Measurements from ENCODE around the gene MYO10.
A peak's percentile ranks its signal among the peaks of the same experiment; 100 is the strongest.

Gene MYO10

GRCh38 chr5:16937503-16938161 lies 1.5 kb upstream of the MYO10 start:
- H3K27ac ChIP-seq (ENCODE audit: low read length) = no peak overlapping the region

DNA sequence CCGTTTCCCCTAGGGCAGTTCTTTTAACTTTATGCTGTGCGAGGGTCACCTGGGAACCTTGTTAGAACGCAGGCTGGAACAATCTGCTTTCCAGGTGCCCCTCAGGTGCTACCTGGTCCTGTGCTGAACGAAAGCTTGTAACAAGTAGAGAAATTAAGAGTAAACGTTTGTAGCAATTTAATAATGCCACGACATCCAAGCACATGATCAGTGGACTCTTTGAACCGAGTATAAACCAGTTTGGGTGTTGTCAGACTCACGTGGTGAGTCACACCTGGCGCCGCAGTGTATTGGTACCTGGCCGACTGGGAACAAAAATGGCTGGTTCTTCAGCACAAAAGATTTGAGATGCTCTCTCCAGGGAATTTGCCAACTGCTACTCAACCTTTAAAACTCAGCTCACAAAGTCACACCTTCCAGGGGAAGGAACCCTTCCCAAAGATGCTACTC lies 926 bp upstream of the MYO10 start:
- peak overlapping the region; percentile 63 to 79 for H3K4me3 ChIP-seq (ENCODE audit: low read length in 2 of 2)

More at GRCh38 chr5:16937503-16938161, 1.5 kb upstream of the MYO10 start:
- Histone ChIP-seq H3K27me3 (ENCODE audit: control insufficient read depth in 1 of 2, insufficient read depth in 2 of 2, low read length in 2 of 2) (peaks cover 17 to 33% of the 10 kb centered on the region in 2 donors), H3K9me3 (ENCODE audit: control insufficient read depth in 2 of 2, low read length in 2 of 2) (no peaks in the 10 kb centered on the region), H3K9ac (ENCODE audit: low read length in 2 of 2) (no peak overlapping the region), H3K4me3 (ENCODE audit: low read length in 2 of 2) (no peak overlapping the region), H3K4me1 (ENCODE audit: control insufficient read depth, insufficient read depth, low read length) (peaks cover 11% of the 10 kb centered on the region), H3K36me3 (ENCODE audit: control insufficient read depth in 2 of 2, insufficient read depth in 2 of 2, low read length in 2 of 2) (no peaks in the 10 kb centered on the region)

DNA sequence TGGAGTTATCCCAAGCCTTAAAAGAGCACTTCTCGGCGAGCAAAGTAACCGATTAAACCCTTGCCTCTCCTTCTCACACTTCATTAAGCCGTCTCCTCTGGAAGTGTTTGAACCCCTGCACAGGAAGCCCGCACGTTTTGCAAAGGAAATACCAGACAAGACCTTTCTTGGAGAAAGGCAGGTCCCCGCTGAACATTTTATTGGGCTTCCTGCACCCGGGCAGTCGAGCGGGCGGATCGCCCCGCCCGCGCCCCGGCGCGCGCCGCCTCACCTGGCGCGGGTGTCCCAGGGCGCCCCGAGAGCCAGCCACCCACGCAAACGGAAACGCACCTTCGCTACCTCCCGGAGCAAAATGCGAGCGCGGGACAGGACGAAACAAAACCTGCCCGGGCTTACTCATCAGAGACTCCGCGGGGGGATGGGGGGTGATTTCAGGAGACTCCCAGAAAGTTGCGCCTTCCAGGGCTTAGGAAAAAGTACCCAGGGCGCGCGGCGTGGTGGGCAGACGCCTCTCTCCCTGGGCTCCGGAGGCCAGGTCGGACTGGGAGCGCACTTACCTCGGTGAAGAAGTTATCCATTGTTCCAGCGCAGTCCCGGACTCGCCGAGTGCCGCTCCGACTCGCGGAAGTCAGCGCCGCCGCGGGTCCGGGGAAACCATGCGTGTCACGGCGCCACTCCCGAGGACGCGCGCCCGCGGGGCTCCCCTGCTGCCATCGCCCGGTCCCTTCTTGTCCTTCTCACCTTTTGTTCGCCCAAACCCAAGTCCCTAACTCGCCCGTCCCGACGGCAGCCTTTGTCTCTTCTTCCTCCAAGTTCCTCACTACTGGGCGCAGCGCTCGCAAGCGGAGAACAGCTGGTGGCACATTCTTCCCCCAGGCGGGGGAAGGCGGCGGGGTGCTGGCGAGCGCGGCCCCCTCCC lies 598 bp downstream of the MYO10 start:
- peak overlapping the region; percentile 46 to 55 for H3K9ac ChIP-seq (ENCODE audit: low read length in 2 of 2)
- peak overlapping the region; percentile 57 to 79 for H3K4me3 ChIP-seq (ENCODE audit: low read length in 2 of 2)
- peaks cover 25 to 46% of the 10 kb centered on the region in 2 donors for H3K27me3 ChIP-seq (ENCODE audit: control insufficient read depth in 1 of 2, insufficient read depth in 2 of 2, low read length in 2 of 2)
- no peaks in the 10 kb centered on the region for H3K36me3 ChIP-seq (ENCODE audit: control insufficient read depth in 2 of 2, insufficient read depth in 2 of 2, low read length in 2 of 2)
- H3K4me1 ChIP-seq (ENCODE audit: control insufficient read depth, insufficient read depth, low read length) = peaks cover 11% of the 10 kb centered on the region
- no peak overlapping the region for H3K27ac ChIP-seq (ENCODE audit: low read length)
- H3K9me3 ChIP-seq (ENCODE audit: control insufficient read depth in 2 of 2, low read length in 2 of 2) = no peaks in the 10 kb centered on the region

More for the DNA sequence above, 926 bp upstream of the MYO10 start:
- no peaks in the 10 kb centered on the region for H3K36me3 ChIP-seq (ENCODE audit: control insufficient read depth in 2 of 2, insufficient read depth in 2 of 2, low read length in 2 of 2)
- no peak overlapping the region for H3K27ac ChIP-seq (ENCODE audit: low read length)
- peak overlapping the region in 1 of 2 donors; percentile 42 for H3K9ac ChIP-seq (ENCODE audit: low read length in 2 of 2)
- peaks cover 11% of the 10 kb centered on the region for H3K4me1 ChIP-seq (ENCODE audit: control insufficient read depth, insufficient read depth, low read length)
- no peaks in the 10 kb centered on the region for H3K9me3 ChIP-seq (ENCODE audit: control insufficient read depth in 2 of 2, low read length in 2 of 2)
- H3K27me3 ChIP-seq (ENCODE audit: control insufficient read depth in 1 of 2, insufficient read depth in 2 of 2, low read length in 2 of 2) = peaks cover 22 to 38% of the 10 kb centered on the region in 2 donors

DNA sequence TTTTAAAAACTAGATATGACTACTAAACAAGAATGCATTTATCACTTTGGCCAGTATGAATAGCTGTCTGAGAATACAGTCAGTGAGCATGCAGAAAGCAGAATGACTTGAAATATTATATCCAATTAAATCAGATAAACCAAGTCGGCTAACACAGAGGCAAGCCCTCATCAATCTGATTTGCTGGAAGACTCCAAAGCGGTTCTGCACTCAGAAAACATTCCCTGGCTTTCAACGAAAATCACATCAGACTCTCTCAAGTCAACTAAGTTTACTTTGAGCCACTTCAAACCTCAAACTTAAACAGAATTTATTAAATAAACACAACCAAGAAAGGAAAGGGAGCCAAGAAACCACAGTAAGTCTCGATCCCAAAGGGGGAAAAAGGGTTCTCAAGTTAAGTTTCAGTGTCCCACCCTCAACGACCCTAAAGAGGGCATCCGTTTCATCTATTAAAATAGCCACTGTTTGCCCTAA lies 1.4 kb downstream of the MYO10 start:
- Histone ChIP-seq H3K27me3 (ENCODE audit: control insufficient read depth in 1 of 2, insufficient read depth in 2 of 2, low read length in 2 of 2) (peaks cover 25 to 46% of the 10 kb centered on the region in 2 donors), H3K9ac (ENCODE audit: low read length in 2 of 2) (peak overlapping the region; percentile 46 to 55), H3K4me1 (ENCODE audit: control insufficient read depth, insufficient read depth, low read length) (peaks cover 11% of the 10 kb centered on the region), H3K27ac (ENCODE audit: low read length) (no peak overlapping the region), H3K4me3 (ENCODE audit: low read length in 2 of 2) (peak overlapping the region; percentile 57 to 79), H3K9me3 (ENCODE audit: control insufficient read depth in 2 of 2, low read length in 2 of 2) (no peaks in the 10 kb centered on the region), H3K36me3 (ENCODE audit: control insufficient read depth in 2 of 2, insufficient read depth in 2 of 2, low read length in 2 of 2) (no peaks in the 10 kb centered on the region)

- H3K4me1 ChIP-seq (ENCODE audit: control insufficient read depth, insufficient read depth, low read length) = peaks cover 11% of the 10 kb centered on the region
- no peaks in the 10 kb centered on the region for H3K36me3 ChIP-seq (ENCODE audit: control insufficient read depth in 2 of 2, insufficient read depth in 2 of 2, low read length in 2 of 2)
- H3K9ac ChIP-seq (ENCODE audit: low read length in 2 of 2) = no peak overlapping the region
- H3K4me3 ChIP-seq (ENCODE audit: low read length in 2 of 2) = peak overlapping the region in 1 of 2 donors; percentile 79
- no peaks in the 10 kb centered on the region for H3K9me3 ChIP-seq (ENCODE audit: control insufficient read depth in 2 of 2, low read length in 2 of 2)
- peaks cover 28 to 46% of the 10 kb centered on the region in 2 donors for H3K27me3 ChIP-seq (ENCODE audit: control insufficient read depth in 1 of 2, insufficient read depth in 2 of 2, low read length in 2 of 2)
- no peak overlapping the region for H3K27ac ChIP-seq (ENCODE audit: low read length)
These were observed 2.0 kb downstream of the MYO10 start for GRCh38 chr5:16934123-16934522.

GRCh38 chr5:16933337-16933736 lies 2.8 kb downstream of the MYO10 start:
- no peaks in the 10 kb centered on the region for H3K36me3 ChIP-seq (ENCODE audit: control insufficient read depth in 2 of 2, insufficient read depth in 2 of 2, low read length in 2 of 2)
- H3K4me3 ChIP-seq (ENCODE audit: low read length in 2 of 2) = no peak overlapping the region
- H3K9me3 ChIP-seq (ENCODE audit: control insufficient read depth in 2 of 2, low read length in 2 of 2) = no peaks in the 10 kb centered on the region
- H3K9ac ChIP-seq (ENCODE audit: low read length in 2 of 2) = no peak overlapping the region
- no peak overlapping the region for H3K27ac ChIP-seq (ENCODE audit: low read length)
- H3K4me1 ChIP-seq (ENCODE audit: control insufficient read depth, insufficient read depth, low read length) = peaks cover 11% of the 10 kb centered on the region
- peaks cover 28 to 46% of the 10 kb centered on the region in 2 donors for H3K27me3 ChIP-seq (ENCODE audit: control insufficient read depth in 1 of 2, insufficient read depth in 2 of 2, low read length in 2 of 2)

- H3K9me3 ChIP-seq (ENCODE audit: control insufficient read depth in 2 of 2, low read length in 2 of 2) = no peaks in the 10 kb centered on the region
- no peaks in the 10 kb centered on the region for H3K36me3 ChIP-seq (ENCODE audit: control insufficient read depth in 2 of 2, insufficient read depth in 2 of 2, low read length in 2 of 2)
- H3K4me1 ChIP-seq (ENCODE audit: control insufficient read depth, insufficient read depth, low read length) = peaks cover 11% of the 10 kb centered on the region
- peaks cover 28 to 46% of the 10 kb centered on the region in 2 donors for H3K27me3 ChIP-seq (ENCODE audit: control insufficient read depth in 1 of 2, insufficient read depth in 2 of 2, low read length in 2 of 2)
- no peak overlapping the region for H3K9ac ChIP-seq (ENCODE audit: low read length in 2 of 2)
- no peak overlapping the region for H3K27ac ChIP-seq (ENCODE audit: low read length)
- H3K4me3 ChIP-seq (ENCODE audit: low read length in 2 of 2) = no peak overlapping the region
These were observed 3.7 kb downstream of the MYO10 start for GRCh38 chr5:16932401-16932800.

- Histone ChIP-seq H3K36me3 (ENCODE audit: control insufficient read depth in 2 of 2, insufficient read depth in 2 of 2, low read length in 2 of 2) (no peaks in the 10 kb centered on the region), H3K9me3 (ENCODE audit: control insufficient read depth in 2 of 2, low read length in 2 of 2) (no peaks in the 10 kb centered on the region), H3K4me3 (ENCODE audit: low read length in 2 of 2) (no peak overlapping the region), H3K9ac (ENCODE audit: low read length in 2 of 2) (no peak overlapping the region), H3K4me1 (ENCODE audit: control insufficient read depth, insufficient read depth, low read length) (peaks cover 5% of the 10 kb centered on the region), H3K27ac (ENCODE audit: low read length) (no peak overlapping the region), H3K27me3 (ENCODE audit: control insufficient read depth in 1 of 2, insufficient read depth in 2 of 2, low read length in 2 of 2) (peaks cover 22 to 46% of the 10 kb centered on the region in 2 donors)
These were observed 4.6 kb downstream of the MYO10 start for GRCh38 chr5:16931334-16932110.

DNA sequence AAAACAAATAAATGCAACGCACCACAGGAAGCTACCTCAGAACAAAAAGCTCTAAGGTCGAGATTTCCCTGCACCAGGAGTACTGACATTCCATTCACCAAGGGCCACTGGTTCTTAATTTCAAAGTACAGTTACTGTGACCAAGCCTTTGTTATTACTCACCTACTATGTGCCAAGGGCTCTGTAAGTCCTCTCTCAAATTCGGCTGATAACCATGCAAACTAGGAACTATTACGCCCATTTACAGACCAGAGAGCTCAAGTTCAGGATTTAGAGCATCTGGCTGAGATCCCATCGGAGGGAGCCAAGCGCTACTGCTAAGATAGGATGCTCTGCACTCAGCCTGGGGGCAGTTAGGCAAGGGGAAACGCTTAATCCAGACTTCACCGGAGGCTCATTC lies 5.6 kb downstream of the MYO10 start:
- Histone ChIP-seq H3K9ac (ENCODE audit: low read length in 2 of 2) (no peak overlapping the region), H3K4me1 (ENCODE audit: control insufficient read depth, insufficient read depth, low read length) (peaks cover 3% of the 10 kb centered on the region), H3K27ac (ENCODE audit: low read length) (no peak overlapping the region), H3K4me3 (ENCODE audit: low read length in 2 of 2) (no peak overlapping the region), H3K9me3 (ENCODE audit: control insufficient read depth in 2 of 2, low read length in 2 of 2) (no peaks in the 10 kb centered on the region), H3K27me3 (ENCODE audit: control insufficient read depth in 1 of 2, insufficient read depth in 2 of 2, low read length in 2 of 2) (peaks cover 21 to 41% of the 10 kb centered on the region in 2 donors), H3K36me3 (ENCODE audit: control insufficient read depth in 2 of 2, insufficient read depth in 2 of 2, low read length in 2 of 2) (no peaks in the 10 kb centered on the region)

DNA sequence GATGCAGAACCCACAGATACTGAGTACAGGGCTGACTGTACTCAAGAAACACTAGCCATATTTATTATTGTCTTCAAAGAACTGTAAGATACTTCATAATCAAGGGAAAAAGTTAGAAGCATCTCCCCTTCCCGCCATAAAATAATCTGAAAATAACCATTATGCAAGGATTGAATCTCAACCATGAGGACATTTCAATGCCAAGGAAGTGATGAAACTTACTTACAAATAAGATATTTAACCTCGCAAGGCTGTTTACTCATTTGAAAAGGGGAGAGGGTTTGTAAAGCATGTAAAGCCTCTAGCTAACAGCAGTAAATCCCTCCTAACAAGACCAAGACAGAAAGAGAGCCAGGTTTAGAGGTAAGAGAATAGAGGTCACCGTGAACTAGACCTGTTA lies 6.3 kb downstream of the MYO10 start:
- peaks cover 21 to 35% of the 10 kb centered on the region in 2 donors for H3K27me3 ChIP-seq (ENCODE audit: control insufficient read depth in 1 of 2, insufficient read depth in 2 of 2, low read length in 2 of 2)
- H3K36me3 ChIP-seq (ENCODE audit: control insufficient read depth in 2 of 2, insufficient read depth in 2 of 2, low read length in 2 of 2) = no peaks in the 10 kb centered on the region
- no peak overlapping the region for H3K9ac ChIP-seq (ENCODE audit: low read length in 2 of 2)
- H3K4me1 ChIP-seq (ENCODE audit: control insufficient read depth, insufficient read depth, low read length) = no peaks in the 10 kb centered on the region
- H3K4me3 ChIP-seq (ENCODE audit: low read length in 2 of 2) = no peak overlapping the region
- H3K9me3 ChIP-seq (ENCODE audit: control insufficient read depth in 2 of 2, low read length in 2 of 2) = no peaks in the 10 kb centered on the region
- H3K27ac ChIP-seq (ENCODE audit: low read length) = no peak overlapping the region
